Measurements from ENCODE around the gene MYRIP.
"Not testable (repeated sequence)": the region's sequence is repeated elsewhere in the genome, so short reads cannot be mapped to it uniquely, and the experiment has no call there.

Gene MYRIP

DNA sequence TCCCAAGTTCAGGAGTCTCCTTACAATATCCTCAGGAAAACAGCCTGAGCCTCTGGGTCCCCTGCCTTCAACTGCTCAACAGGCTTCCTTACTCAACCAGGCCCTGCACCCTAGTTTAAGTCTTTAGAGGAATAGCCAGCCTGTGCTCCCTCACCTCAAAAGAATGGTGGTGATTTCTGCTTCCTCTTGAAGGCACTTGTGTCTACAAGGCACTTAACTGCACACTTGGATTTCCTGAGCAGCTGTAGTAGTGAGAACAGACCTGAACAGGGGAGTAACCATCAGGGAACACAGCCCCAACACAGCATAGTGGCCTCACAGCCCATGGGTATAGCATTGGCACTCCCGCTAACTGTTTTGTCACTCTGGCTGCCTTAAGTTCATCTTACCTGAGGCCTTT, 244.3 kb downstream of the MYRIP start:
- Histone ChIP-seq H3K4me3 (ENCODE audit: low read length in 2 of 2) (no peak overlapping the region), H3K9ac (ENCODE audit: low read length in 2 of 2) (no peak overlapping the region), H3K36me3 (ENCODE audit: control insufficient read depth in 2 of 2, insufficient read depth in 2 of 2, low read length in 2 of 2) (no peaks in the 10 kb centered on the region), H3K27ac (ENCODE audit: low read length) (no peak overlapping the region), H3K27me3 (ENCODE audit: control insufficient read depth in 1 of 2, insufficient read depth in 2 of 2, low read length in 2 of 2) (no peaks in the 10 kb centered on the region), H3K9me3 (ENCODE audit: control insufficient read depth in 2 of 2, low read length in 2 of 2) (peaks cover 0 to 5% of the 10 kb centered on the region in 2 donors), H3K4me1 (ENCODE audit: control insufficient read depth, insufficient read depth, low read length) (no peaks in the 10 kb centered on the region)

DNA sequence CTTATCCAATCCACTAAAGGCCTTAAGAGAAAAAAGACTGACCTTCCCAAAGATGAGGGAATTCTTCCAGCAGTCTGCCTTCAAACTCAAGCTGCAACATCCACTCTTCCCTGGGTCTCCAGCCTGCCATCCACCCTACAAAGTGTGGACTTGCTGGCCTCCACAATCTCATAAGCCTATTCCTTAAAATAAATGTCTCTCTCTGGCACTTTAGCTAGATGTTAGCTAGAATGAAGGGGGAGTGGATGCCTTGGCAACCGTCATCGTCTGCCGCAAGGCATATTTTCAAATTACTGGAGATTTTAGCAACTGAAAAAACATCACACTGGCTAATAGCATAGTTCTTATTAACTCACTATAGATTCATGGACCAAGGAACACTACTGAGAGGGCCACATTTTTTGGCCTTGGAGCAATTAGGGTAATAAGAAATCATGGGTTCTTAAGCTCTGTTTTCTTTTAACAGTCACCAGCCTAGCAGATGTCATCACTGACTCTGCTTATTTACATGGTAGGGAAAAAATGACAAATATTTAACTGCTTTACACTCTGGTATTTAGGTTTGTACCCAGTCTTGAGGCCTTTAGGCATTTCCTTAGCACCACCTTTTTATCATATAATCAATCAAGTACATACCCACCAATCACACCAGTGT, 245.3 kb downstream of the MYRIP start:
- Histone ChIP-seq H3K9me3 (ENCODE audit: control insufficient read depth in 2 of 2, low read length in 2 of 2) (peaks cover 0 to 3% of the 10 kb centered on the region in 2 donors), H3K36me3 (ENCODE audit: control insufficient read depth in 2 of 2, insufficient read depth in 2 of 2, low read length in 2 of 2) (no peaks in the 10 kb centered on the region), H3K4me1 (ENCODE audit: control insufficient read depth, insufficient read depth, low read length) (no peaks in the 10 kb centered on the region), H3K27me3 (ENCODE audit: control insufficient read depth in 1 of 2, insufficient read depth in 2 of 2, low read length in 2 of 2) (no peaks in the 10 kb centered on the region), H3K9ac (ENCODE audit: low read length in 2 of 2) (no peak overlapping the region), H3K27ac (ENCODE audit: low read length) (no peak overlapping the region), H3K4me3 (ENCODE audit: low read length in 2 of 2) (no peak overlapping the region)

DNA sequence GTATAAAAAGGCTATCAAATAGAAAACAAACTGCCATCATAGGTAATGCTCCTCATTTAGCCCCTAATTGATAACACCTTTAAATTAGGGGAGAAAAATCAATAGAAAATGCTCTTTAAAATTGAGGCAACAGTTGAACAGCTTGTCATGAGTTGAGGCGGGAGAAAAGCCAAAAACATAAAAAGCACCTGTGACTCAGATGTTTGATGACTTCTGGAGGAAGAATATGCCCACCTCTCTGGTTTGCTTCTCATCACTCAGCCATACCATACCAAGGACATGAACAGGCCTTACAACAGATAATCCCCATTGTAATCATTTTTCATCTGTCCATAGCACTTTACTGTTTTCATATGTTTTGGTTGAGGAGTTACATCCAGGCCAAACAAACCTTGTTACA, 246.0 kb downstream of the MYRIP start:
- Histone ChIP-seq H3K27me3 (ENCODE audit: control insufficient read depth in 1 of 2, insufficient read depth in 2 of 2, low read length in 2 of 2) (no peaks in the 10 kb centered on the region), H3K4me3 (ENCODE audit: low read length in 2 of 2) (no peak overlapping the region), H3K4me1 (ENCODE audit: control insufficient read depth, insufficient read depth, low read length) (no peaks in the 10 kb centered on the region)

DNA sequence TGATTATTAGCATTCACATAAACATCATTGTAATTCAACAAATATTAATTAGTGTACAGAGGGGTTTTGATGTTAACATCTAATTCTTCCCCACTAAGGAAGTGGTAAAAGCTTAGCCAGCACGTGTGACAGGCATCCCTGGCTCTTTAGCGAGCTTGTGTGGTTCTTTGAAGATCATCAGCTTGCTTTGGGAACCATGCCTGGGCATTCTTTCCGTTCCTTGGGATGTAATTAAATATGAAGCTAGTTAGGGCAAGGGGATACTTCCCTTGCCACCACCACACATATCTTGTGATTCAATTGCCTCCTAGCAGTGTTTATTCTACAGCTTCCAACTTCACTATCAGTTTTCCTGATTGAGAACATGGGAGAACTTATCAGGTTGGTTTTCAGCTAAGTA, 246.5 kb downstream of the MYRIP start:
- no peak overlapping the region for H3K4me3 ChIP-seq (ENCODE audit: low read length in 2 of 2)
- H3K27ac ChIP-seq (ENCODE audit: low read length), result no peak overlapping the region
- no peaks in the 10 kb centered on the region for H3K27me3 ChIP-seq (ENCODE audit: control insufficient read depth in 1 of 2, insufficient read depth in 2 of 2, low read length in 2 of 2)
- no peak overlapping the region for H3K9ac ChIP-seq (ENCODE audit: low read length in 2 of 2)
- H3K9me3 ChIP-seq (ENCODE audit: control insufficient read depth in 2 of 2, low read length in 2 of 2), result peaks cover 0 to 4% of the 10 kb centered on the region in 2 donors
- H3K36me3 ChIP-seq (ENCODE audit: control insufficient read depth in 2 of 2, insufficient read depth in 2 of 2, low read length in 2 of 2), result no peaks in the 10 kb centered on the region
- no peaks in the 10 kb centered on the region for H3K4me1 ChIP-seq (ENCODE audit: control insufficient read depth, insufficient read depth, low read length)

More for the DNA sequence above, 246.0 kb downstream of the MYRIP start:
- peaks cover 0 to 4% of the 10 kb centered on the region in 2 donors for H3K9me3 ChIP-seq (ENCODE audit: control insufficient read depth in 2 of 2, low read length in 2 of 2)
- no peak overlapping the region for H3K9ac ChIP-seq (ENCODE audit: low read length in 2 of 2)
- no peak overlapping the region for H3K27ac ChIP-seq (ENCODE audit: low read length)
- H3K36me3 ChIP-seq (ENCODE audit: control insufficient read depth in 2 of 2, insufficient read depth in 2 of 2, low read length in 2 of 2), result no peaks in the 10 kb centered on the region

- Histone ChIP-seq H3K4me3 (ENCODE audit: low read length in 2 of 2) (no peak overlapping the region), H3K9me3 (ENCODE audit: control insufficient read depth in 2 of 2, low read length in 2 of 2) (peaks cover 0 to 4% of the 10 kb centered on the region in 2 donors), H3K36me3 (ENCODE audit: control insufficient read depth in 2 of 2, insufficient read depth in 2 of 2, low read length in 2 of 2) (no peaks in the 10 kb centered on the region), H3K27ac (ENCODE audit: low read length) (no peak overlapping the region), H3K4me1 (ENCODE audit: control insufficient read depth, insufficient read depth, low read length) (no peaks in the 10 kb centered on the region), H3K9ac (ENCODE audit: low read length in 2 of 2) (no peak overlapping the region), H3K27me3 (ENCODE audit: control insufficient read depth in 1 of 2, insufficient read depth in 2 of 2, low read length in 2 of 2) (no peaks in the 10 kb centered on the region)
These were observed 247.7 kb downstream of the MYRIP start for GRCh38 chr3:40057077-40057476.

DNA sequence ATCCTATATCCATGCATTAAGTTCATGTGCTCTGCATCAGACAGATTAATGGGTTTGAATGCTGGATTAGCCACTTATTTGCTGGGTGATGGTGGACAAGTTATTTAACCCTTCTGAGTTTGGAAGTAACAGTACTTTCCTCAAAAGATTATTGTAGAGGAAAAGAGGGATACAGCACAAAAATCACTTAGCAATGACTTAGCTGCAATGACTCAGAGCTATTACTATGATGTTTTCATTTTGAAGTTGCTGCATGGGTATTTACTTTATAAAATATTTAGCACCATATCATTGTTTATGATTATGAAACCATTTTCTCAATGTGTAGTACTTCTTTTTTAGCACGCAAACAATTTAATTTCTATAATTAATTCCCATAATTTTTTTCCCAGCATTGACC, 248.4 kb downstream of the MYRIP start:
- H3K36me3 ChIP-seq (ENCODE audit: control insufficient read depth in 2 of 2, insufficient read depth in 2 of 2, low read length in 2 of 2), result no peaks in the 10 kb centered on the region
- H3K4me3 ChIP-seq (ENCODE audit: low read length in 2 of 2), result no peak overlapping the region
- no peak overlapping the region for H3K9ac ChIP-seq (ENCODE audit: low read length in 2 of 2)
- H3K27ac ChIP-seq (ENCODE audit: low read length), result no peak overlapping the region
- H3K27me3 ChIP-seq (ENCODE audit: control insufficient read depth in 1 of 2, insufficient read depth in 2 of 2, low read length in 2 of 2), result no peaks in the 10 kb centered on the region
- peaks cover 0 to 4% of the 10 kb centered on the region in 2 donors for H3K9me3 ChIP-seq (ENCODE audit: control insufficient read depth in 2 of 2, low read length in 2 of 2)
- H3K4me1 ChIP-seq (ENCODE audit: control insufficient read depth, insufficient read depth, low read length), result no peaks in the 10 kb centered on the region

- Histone ChIP-seq H3K4me1 (ENCODE audit: control insufficient read depth, insufficient read depth, low read length) (no peaks in the 10 kb centered on the region), H3K36me3 (ENCODE audit: control insufficient read depth in 2 of 2, insufficient read depth in 2 of 2, low read length in 2 of 2) (no peaks in the 10 kb centered on the region), H3K4me3 (ENCODE audit: low read length in 2 of 2) (no peak overlapping the region)
These were observed 259.2 kb downstream of the MYRIP start for GRCh38 chr3:40068636-40069035.

DNA sequence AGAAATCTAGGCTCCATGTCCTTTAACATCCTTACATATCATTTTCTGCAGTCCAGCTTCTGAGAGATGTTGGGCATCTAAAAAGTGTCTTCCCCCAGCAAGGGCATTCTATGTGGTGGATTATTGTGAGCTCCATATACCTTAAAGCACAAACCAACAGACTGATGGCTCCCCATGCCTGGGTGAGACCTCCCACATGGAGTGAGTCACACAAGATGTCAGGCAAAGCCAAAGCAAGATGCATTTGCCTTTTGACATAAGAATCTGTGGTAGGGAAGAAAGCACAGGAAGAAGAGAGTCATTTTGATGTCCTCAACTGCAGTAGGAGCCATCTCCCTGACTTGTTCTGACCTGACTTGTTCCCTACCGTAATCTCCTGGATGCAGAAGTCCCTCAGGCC, 261.4 kb downstream of the MYRIP start:
- H3K27ac ChIP-seq (ENCODE audit: low read length), result no peak overlapping the region
- H3K9ac ChIP-seq (ENCODE audit: low read length in 2 of 2), result no peak overlapping the region
- no peaks in the 10 kb centered on the region for H3K9me3 ChIP-seq (ENCODE audit: control insufficient read depth in 2 of 2, low read length in 2 of 2)
- H3K4me1 ChIP-seq (ENCODE audit: control insufficient read depth, insufficient read depth, low read length), result no peaks in the 10 kb centered on the region
- H3K27me3 ChIP-seq (ENCODE audit: control insufficient read depth in 1 of 2, insufficient read depth in 2 of 2, low read length in 2 of 2), result no peaks in the 10 kb centered on the region
- H3K36me3 ChIP-seq (ENCODE audit: control insufficient read depth in 2 of 2, insufficient read depth in 2 of 2, low read length in 2 of 2), result no peaks in the 10 kb centered on the region
- H3K4me3 ChIP-seq (ENCODE audit: low read length in 2 of 2), result no peak overlapping the region

More at GRCh38 chr3:40068636-40069035, 259.2 kb downstream of the MYRIP start:
- Histone ChIP-seq H3K9ac (ENCODE audit: low read length in 2 of 2) (no peak overlapping the region), H3K9me3 (ENCODE audit: control insufficient read depth in 2 of 2, low read length in 2 of 2) (no peaks in the 10 kb centered on the region), H3K27ac (ENCODE audit: low read length) (no peak overlapping the region), H3K27me3 (ENCODE audit: control insufficient read depth in 1 of 2, insufficient read depth in 2 of 2, low read length in 2 of 2) (no peaks in the 10 kb centered on the region)

DNA sequence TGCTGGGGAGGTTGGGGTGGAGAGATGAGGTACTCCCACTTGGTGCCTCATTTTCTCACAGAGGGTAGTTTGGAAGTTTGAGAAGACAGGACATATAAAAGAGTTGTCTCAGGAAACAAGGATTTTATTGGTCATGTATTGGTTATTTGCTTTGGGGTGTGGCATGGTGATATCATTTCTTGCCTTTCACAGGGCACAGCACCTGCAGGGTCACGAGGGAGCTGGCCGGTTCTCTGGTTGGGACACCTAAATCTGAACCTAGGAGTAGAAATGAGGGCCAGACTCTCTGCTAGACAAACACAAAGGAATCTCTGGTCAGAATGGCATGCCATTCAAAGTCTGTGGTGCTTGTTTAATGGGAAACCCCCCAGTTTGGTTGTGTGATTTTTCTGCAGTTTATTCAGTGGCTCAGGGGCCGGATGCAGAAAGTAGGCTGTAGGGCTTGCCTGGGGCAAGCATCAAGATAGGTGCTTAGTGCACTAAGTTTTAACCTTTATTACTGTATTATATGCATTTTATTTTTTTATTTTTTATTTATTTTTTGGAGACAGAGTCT, 262.4 kb downstream of the MYRIP start:
- Histone ChIP-seq H3K36me3 (ENCODE audit: control insufficient read depth in 2 of 2, insufficient read depth in 2 of 2, low read length in 2 of 2) (no peaks in the 10 kb centered on the region), H3K9me3 (ENCODE audit: control insufficient read depth in 2 of 2, low read length in 2 of 2) (no peaks in the 10 kb centered on the region), H3K27me3 (ENCODE audit: control insufficient read depth in 1 of 2, insufficient read depth in 2 of 2, low read length in 2 of 2) (no peaks in the 10 kb centered on the region), H3K4me1 (ENCODE audit: control insufficient read depth, insufficient read depth, low read length) (no peaks in the 10 kb centered on the region), H3K27ac (ENCODE audit: low read length) (no peak overlapping the region), H3K4me3 (ENCODE audit: low read length in 2 of 2) (no peak overlapping the region), H3K9ac (ENCODE audit: low read length in 2 of 2) (no peak overlapping the region)

GRCh38 chr3:40073310-40074007, 264.1 kb downstream of the MYRIP start:
- no peak overlapping the region for H3K4me3 ChIP-seq (ENCODE audit: low read length in 2 of 2)
- no peaks in the 10 kb centered on the region for H3K9me3 ChIP-seq (ENCODE audit: control insufficient read depth in 2 of 2, low read length in 2 of 2)
- no peak overlapping the region for H3K9ac ChIP-seq (ENCODE audit: low read length in 2 of 2)
- H3K36me3 ChIP-seq (ENCODE audit: control insufficient read depth in 2 of 2, insufficient read depth in 2 of 2, low read length in 2 of 2), result no peaks in the 10 kb centered on the region
- no peak overlapping the region for H3K27ac ChIP-seq (ENCODE audit: low read length)
- no peaks in the 10 kb centered on the region for H3K27me3 ChIP-seq (ENCODE audit: control insufficient read depth in 1 of 2, insufficient read depth in 2 of 2, low read length in 2 of 2)
- H3K4me1 ChIP-seq (ENCODE audit: control insufficient read depth, insufficient read depth, low read length), result no peaks in the 10 kb centered on the region

GRCh38 chr3:40077139-40077538, 267.7 kb downstream of the MYRIP start:
- not testable (repeated sequence) for H3K9me3 ChIP-seq (ENCODE audit: control insufficient read depth in 2 of 2, low read length in 2 of 2); H3K4me1 ChIP-seq (ENCODE audit: control insufficient read depth, insufficient read depth, low read length); H3K36me3 ChIP-seq (ENCODE audit: control insufficient read depth in 2 of 2, insufficient read depth in 2 of 2, low read length in 2 of 2)

More at GRCh38 chr3:40077139-40077538, 267.7 kb downstream of the MYRIP start:
- not testable (repeated sequence) for H3K9ac ChIP-seq (ENCODE audit: low read length in 2 of 2); H3K27me3 ChIP-seq (ENCODE audit: control insufficient read depth in 1 of 2, insufficient read depth in 2 of 2, low read length in 2 of 2); H3K4me3 ChIP-seq (ENCODE audit: low read length in 2 of 2); H3K27ac ChIP-seq (ENCODE audit: low read length)
